ENCODE measurements around the gene TMEM108.

TMEM108 gene

GRCh38 chr3:133429063-133429462 is 390.9 kb downstream of the TMEM108 start:
- DNase-seq: no peak

GRCh38 chr3:133439563-133439962 is 401.4 kb downstream of the TMEM108 start:
- DNase-seq: no peak

- no peak for DNase-seq
These were observed 402.5 kb downstream of the TMEM108 start for GRCh38 chr3:133440652-133441051.

GRCh38 chr3:133441867-133442270 is 403.7 kb downstream of the TMEM108 start:
- peak in 1 of 5 donors; percentile 66 for DNase-seq

GRCh38 chr3:133442518-133442917 is 404.3 kb downstream of the TMEM108 start:
- DNase-seq: peak in 1 of 5 donors; percentile 52

- DNase-seq: peak in 1 of 5 donors; percentile 34
These were observed 405.6 kb downstream of the TMEM108 start for GRCh38 chr3:133443649-133444422.

GRCh38 chr3:133444423-133444774 is 406.2 kb downstream of the TMEM108 start:
- DNase-seq: no peak

GRCh38 chr3:133445108-133445507 is 406.9 kb downstream of the TMEM108 start:
- no peak for DNase-seq

All from T-helper 1 cell (primary cell).